ENCODE data around the gene GNG12. TPM values are rescaled to one million over a fixed set of nuclear protein-coding genes. Genes with fewer than 3 reads are reported as not detected.

The GNG12 gene
- polyA plus RNA-seq, 1 donor (not counting 4 experiments of a cell fraction or from before 2014, with no cell fraction given): 208 TPM

GRCh38 chr1:67785847-67786753 is 47.2 kb downstream of the GNG12 start:
- Histone ChIP-seq H2AFZ (ENCODE audit: control insufficient read depth, low read length) (no peak overlapping the region), H3K27ac (ENCODE audit: control insufficient read depth, insufficient read depth, low read length) (peak overlapping the region; percentile 30), H3K4me2 (ENCODE audit: control insufficient read depth, extremely low read depth, insufficient read depth, low read depth, low read length) (no peak overlapping the region), H3K27me3 (ENCODE audit: control insufficient read depth, extremely low read depth, insufficient read depth, low read length) (no peaks in the 10 kb centered on the region), H3K4me1 (ENCODE audit: control insufficient read depth, extremely low read depth, insufficient read depth, low read length) (peaks cover 24% of the 10 kb centered on the region), H3K79me2 (ENCODE audit: control insufficient read depth, insufficient read depth, low read length) (peaks cover 88% of the 10 kb centered on the region), H3K36me3 (ENCODE audit: control insufficient read depth in 2 of 2, extremely low read depth in 1 of 2, insufficient read depth in 2 of 2, low read length in 2 of 2) (peaks cover 0 to 3% of the 10 kb centered on the region in 2 experiments), H3K4me3 (ENCODE audit: control insufficient read depth in 2 of 3, extremely low read depth in 1 of 3, insufficient read depth in 2 of 3, low read depth in 1 of 3, low read length in 3 of 3) (no peak overlapping the region), H3K9ac (ENCODE audit: control insufficient read depth, extremely low read depth, insufficient read depth, low read length) (no peak overlapping the region), H3K9me1 (ENCODE audit: control insufficient read depth, extremely low read depth, insufficient read depth, low read length) (no peaks in the 10 kb centered on the region), H3K9me3 (ENCODE audit: control insufficient read depth, low read depth, low read length) (no peaks in the 10 kb centered on the region), H4K20me1 (ENCODE audit: control insufficient read depth, extremely low read depth, insufficient read depth, low read length) (peaks cover 21% of the 10 kb centered on the region)
- no peak for DNase-seq (ENCODE audit: low read depth, low spot score)
- dilution Hi-C loops (cut with MboI; ENCODE audit: extremely low pct_ligation_motif_present, low sequenced_read_pairs): no loop called here
- no peak for TF ChIP-seq CTCF (optimal IDR thresholded peaks at IDR 0.05 in 1 of 3, IDR thresholded peaks at IDR 0.05 in 1 of 3, conservative IDR thresholded peaks at IDR 0.05 in 1 of 3; ENCODE audit: extremely low read depth in 1 of 3, insufficient read depth in 2 of 3, low read length in 3 of 3)
- FAIRE-seq: no peak

- Histone ChIP-seq H3K4me1 (ENCODE audit: control insufficient read depth, extremely low read depth, insufficient read depth, low read length) (peaks cover 23% of the 10 kb centered on the region), H3K36me3 (ENCODE audit: control insufficient read depth in 2 of 2, extremely low read depth in 1 of 2, insufficient read depth in 2 of 2, low read length in 2 of 2) (peaks cover 0 to 3% of the 10 kb centered on the region in 2 experiments), H2AFZ (ENCODE audit: control insufficient read depth, low read length) (no peak overlapping the region), H3K4me3 (ENCODE audit: control insufficient read depth in 2 of 3, extremely low read depth in 1 of 3, insufficient read depth in 2 of 3, low read depth in 1 of 3, low read length in 3 of 3) (no peak overlapping the region), H4K20me1 (ENCODE audit: control insufficient read depth, extremely low read depth, insufficient read depth, low read length) (peaks cover 21% of the 10 kb centered on the region), H3K9me3 (ENCODE audit: control insufficient read depth, low read depth, low read length) (no peaks in the 10 kb centered on the region), H3K27me3 (ENCODE audit: control insufficient read depth, extremely low read depth, insufficient read depth, low read length) (no peaks in the 10 kb centered on the region), H3K4me2 (ENCODE audit: control insufficient read depth, extremely low read depth, insufficient read depth, low read depth, low read length) (peak overlapping the region; percentile 37), H3K9ac (ENCODE audit: control insufficient read depth, extremely low read depth, insufficient read depth, low read length) (peak overlapping the region; percentile 18), H3K9me1 (ENCODE audit: control insufficient read depth, extremely low read depth, insufficient read depth, low read length) (no peaks in the 10 kb centered on the region), H3K79me2 (ENCODE audit: control insufficient read depth, insufficient read depth, low read length) (peaks cover 88% of the 10 kb centered on the region), H3K27ac (ENCODE audit: control insufficient read depth, insufficient read depth, low read length) (peak overlapping the region; percentile 10)
- dilution Hi-C loops (cut with MboI; ENCODE audit: extremely low pct_ligation_motif_present, low sequenced_read_pairs): no loop called here
- DNase-seq (ENCODE audit: low read depth, low spot score): no peak
- FAIRE-seq: peak; percentile 83
- TF ChIP-seq CTCF (optimal IDR thresholded peaks at IDR 0.05 in 1 of 3, IDR thresholded peaks at IDR 0.05 in 1 of 3, conservative IDR thresholded peaks at IDR 0.05 in 1 of 3; ENCODE audit: extremely low read depth in 1 of 3, insufficient read depth in 2 of 3, low read length in 3 of 3) (no peak), EZH2 (IDR thresholded peaks at IDR 0.05; ENCODE audit: low read length) (no peak)
Measured at GRCh38 chr1:67784545-67785186, 48.6 kb downstream of the GNG12 start.

All from keratinocyte (primary cell).